SK-N-SH treated with all-trans-retinoic acid at 6 μM for 48 hours (cell line): ENCODE results near the gene SLC5A9.

Experiments used
- ATAC-seq: fragments of 200-7000 bp; cut with Tn5 transposase; 3 replicates; pipeline ENCODE4 v1.9.1; 2020; ENCODE audit warnings: mild to moderate bottlenecking, moderate library complexity
- ARNTL ChIP-seq: fragments of 450-650 bp; formaldehyde crosslinking; IDR thresholded peaks from 2 replicates; pipeline ENCODE4 v1.5.0; 2020; ENCODE audit warnings: low read depth, mild to moderate bottlenecking, moderate library complexity, borderline replicate concordance
- BACH2 ChIP-seq: fragments of 250-450 bp; sonication (Bioruptor Pico); IDR thresholded peaks from 2 replicates; pipeline ENCODE4 v1.9.0; 2021; ENCODE audit warnings: mild to moderate bottlenecking, borderline replicate concordance
- CREB5 ChIP-seq: fragments of 250-450 bp; sonication (Bioruptor Pico); IDR thresholded peaks from 2 replicates; pipeline ENCODE4 v1.5.1; 2020; ENCODE audit warnings: low read depth, mild to moderate bottlenecking, moderate library complexity
- CSRNP3 ChIP-seq: fragments of 250-450 bp; sonication (Bioruptor Pico); IDR thresholded peaks from 2 replicates; pipeline ENCODE4 v1.5.1; 2021; ENCODE audit warnings: mild to moderate bottlenecking, moderate library complexity
- ESRRG ChIP-seq: fragments of 250-450 bp; sonication (Bioruptor Pico); IDR thresholded peaks from 2 replicates; pipeline ENCODE4 v1.6.1; 2021; ENCODE audit warnings: mild to moderate bottlenecking
- GLIS3 ChIP-seq: fragments of 250-450 bp; sonication (Bioruptor Pico); IDR thresholded peaks from 2 replicates; pipeline ENCODE4 v1.5.0; 2020; ENCODE audit warnings: mild to moderate bottlenecking, moderate library complexity
- ISL1 ChIP-seq: fragments of 250-450 bp; sonication (Bioruptor Pico); IDR thresholded peaks from 2 replicates; pipeline ENCODE4 v2.1.2; 2022; ENCODE audit warnings: mild to moderate bottlenecking, moderate library complexity
- OSR1 ChIP-seq: fragments of 250-450 bp; sonication (Bioruptor Pico); IDR thresholded peaks from 2 replicates; pipeline ENCODE4 v1.8.0; 2022; ENCODE audit warnings: moderate library complexity, mild to moderate bottlenecking, inconsistent platforms
- PATZ1 ChIP-seq: fragments of 250-450 bp; sonication (Bioruptor Pico); IDR thresholded peaks from 2 replicates; pipeline ENCODE4 v1.8.0; 2020; ENCODE audit warnings: mild to moderate bottlenecking, moderate library complexity, borderline replicate concordance
- POU6F1 ChIP-seq: fragments of 250-450 bp; sonication (Bioruptor Pico); IDR thresholded peaks from 2 replicates; pipeline ENCODE4 v1.8.0; 2021; ENCODE audit warnings: low read depth, mild to moderate bottlenecking, moderate library complexity, borderline replicate concordance
- PPARA ChIP-seq: fragments of 250-450 bp; sonication (Bioruptor Pico); IDR thresholded peaks from 2 replicates; pipeline ENCODE4 v1.5.0; 2020; ENCODE audit warnings: mild to moderate bottlenecking, borderline replicate concordance
- SNAI2 ChIP-seq: fragments of 250-450 bp; sonication (Bioruptor Pico); IDR thresholded peaks from 2 replicates; pipeline ENCODE4 v1.5.0; 2020; ENCODE audit warnings: mild to moderate bottlenecking, moderate library complexity
- TCF4 ChIP-seq: fragments of 250-450 bp; sonication (Bioruptor Pico); IDR thresholded peaks from 2 replicates; pipeline ENCODE4 v1.8.0; 2021; ENCODE audit warnings: mild to moderate bottlenecking, moderate library complexity, borderline replicate concordance
- TOX ChIP-seq: fragments of 250-450 bp; sonication (Bioruptor Pico); IDR thresholded peaks from 2 replicates; pipeline ENCODE4 v1.8.0; 2021; ENCODE audit warnings: mild to moderate bottlenecking, moderate library complexity, borderline replicate concordance
- TSHZ2 ChIP-seq: fragments of 250-450 bp; sonication (Bioruptor Pico); IDR thresholded peaks from 2 replicates; pipeline ENCODE4 v1.5.0; 2020; ENCODE audit warnings: mild to moderate bottlenecking, moderate library complexity
- ZFP3 ChIP-seq: fragments of 250-450 bp; sonication (Bioruptor Pico); IDR thresholded peaks from 2 replicates; pipeline ENCODE4 v1.5.0; 2020; ENCODE audit warnings: mild to moderate bottlenecking, moderate library complexity
- ZFP30 ChIP-seq: fragments of 450-650 bp; formaldehyde crosslinking; IDR thresholded peaks from 2 replicates; pipeline ENCODE4 v1.5.0; 2022; ENCODE audit warnings: mild to moderate bottlenecking, moderate library complexity
- ZNF565 ChIP-seq: fragments of 450-650 bp; formaldehyde crosslinking; conservative IDR thresholded peaks from 2 replicates; pipeline ENCODE4 v1.5.0; 2020; ENCODE audit warnings: low read depth, mild to moderate bottlenecking, moderate library complexity
- ZNF70 ChIP-seq: fragments of 450-650 bp; formaldehyde crosslinking; IDR thresholded peaks from 2 replicates; pipeline ENCODE4 v1.5.0; 2020; ENCODE audit warnings: mild to moderate bottlenecking, moderate library complexity
- ZNF8 ChIP-seq: fragments of 450-650 bp; formaldehyde crosslinking; IDR thresholded peaks from 2 replicates; pipeline ENCODE4 v1.5.0; 2020; ENCODE audit warnings: mild to moderate bottlenecking, moderate library complexity

SLC5A9 gene

GRCh38 chr1:48222501-48223242 lies at the start of gene SLC5A9:
TSS of gene SLC5A9 (plus strand) at chr1:48222716. CDS start at chr1:48222737, 21 bp downstream.
- ATAC-seq, result no peak
- TF ChIP-seq ZNF8 (no peak), ZNF70 (CRISPR knock-in tag) (no peak), CSRNP3 (CRISPR knock-in tag) (no peak), PATZ1 (CRISPR knock-in tag) (no peak), ARNTL (CRISPR knock-in tag) (no peak), PPARA (no peak), ZNF565 (CRISPR knock-in tag) (no peak), POU6F1 (CRISPR knock-in tag) (no peak), ESRRG (CRISPR knock-in tag) (no peak), TSHZ2 (CRISPR knock-in tag) (no peak), ZFP30 (CRISPR knock-in tag) (no peak), ISL1 (CRISPR knock-in tag) (no peak), ZFP3 (CRISPR knock-in tag) (no peak), GLIS3 (CRISPR knock-in tag) (no peak), CREB5 (CRISPR knock-in tag) (no peak), BACH2 (CRISPR knock-in tag) (no peak)

GRCh38 chr1:48175116-48175515 lies 47.4 kb upstream of the SLC5A9 start:
- TF ChIP-seq GLIS3 (CRISPR knock-in tag), result no peak
- no peak for TF ChIP-seq TSHZ2 (CRISPR knock-in tag)
- TF ChIP-seq ZNF8, result no peak
- TF ChIP-seq OSR1 (CRISPR knock-in tag), result no peak
- TF ChIP-seq ZNF70 (CRISPR knock-in tag), result no peak
- TF ChIP-seq PPARA, result no peak
- no peak for TF ChIP-seq TCF4 (CRISPR knock-in tag)
- TF ChIP-seq CSRNP3 (CRISPR knock-in tag), result no peak
- no peak for TF ChIP-seq ISL1 (CRISPR knock-in tag)
- TF ChIP-seq ZFP30 (CRISPR knock-in tag), result no peak
- no peak for TF ChIP-seq TOX (CRISPR knock-in tag)
- TF ChIP-seq SNAI2 (CRISPR knock-in tag), result no peak
- no peak for TF ChIP-seq PATZ1 (CRISPR knock-in tag)
- no peak for ATAC-seq
